ENCODE data around the gene TARBP2.

Gene TARBP2

DNA sequence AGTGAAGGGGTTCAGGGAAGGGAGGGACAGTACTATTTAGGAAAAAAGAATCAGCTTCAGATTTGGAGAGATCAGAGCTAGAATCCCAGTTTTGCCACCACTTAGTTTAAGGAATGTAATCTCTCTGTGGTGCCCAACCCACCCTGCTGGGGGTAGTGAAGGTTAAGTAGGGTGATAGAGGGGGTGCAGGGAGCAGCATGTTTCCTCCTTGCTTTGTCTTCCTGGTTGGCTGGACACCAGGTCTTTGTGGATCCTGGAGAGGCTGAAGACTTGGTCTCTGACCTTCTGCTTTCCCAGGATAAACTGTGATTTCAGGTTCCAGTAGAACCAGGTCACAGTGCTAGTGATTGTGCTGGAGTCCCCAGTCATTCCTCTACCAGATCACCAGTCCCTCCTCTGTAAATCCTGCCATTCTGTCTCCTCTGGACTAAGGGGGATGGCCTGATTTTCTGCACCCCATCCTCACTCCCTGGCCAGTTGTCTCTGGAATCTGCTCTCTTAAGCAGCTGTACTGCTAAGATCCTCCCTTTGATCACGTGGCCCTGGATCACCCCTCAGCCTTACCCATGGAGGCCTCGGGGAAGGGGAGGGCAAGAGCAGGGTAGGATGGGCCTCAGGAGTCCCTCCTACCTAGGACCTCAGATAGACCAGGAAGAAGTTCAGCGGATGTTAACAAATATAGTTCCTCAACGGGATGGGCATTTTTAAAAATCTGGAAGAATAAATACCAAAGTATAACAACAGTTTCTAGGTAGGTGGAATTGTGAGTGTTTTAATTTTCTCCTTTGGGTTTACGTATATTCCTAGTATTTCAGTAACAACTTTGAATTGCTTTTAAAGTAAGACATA is 5.0 kb upstream of the TARBP2 start:
- peak; percentile 67 for DNase-seq (ENCODE audit: low spot score)

DNA sequence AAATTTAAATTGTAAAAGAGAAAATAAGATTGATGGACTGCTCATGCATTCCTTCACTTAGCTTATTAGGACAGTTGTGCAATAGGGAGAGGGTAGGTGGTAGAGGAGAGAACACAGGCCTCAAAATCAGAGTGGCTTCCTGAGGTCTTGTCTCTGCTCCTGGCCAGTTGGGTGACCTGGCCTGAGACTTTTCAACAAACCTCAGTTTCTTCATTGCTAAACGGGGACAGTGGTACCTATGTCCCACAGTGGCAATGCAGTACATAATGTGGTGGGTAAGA is 4.4 kb upstream of the TARBP2 start:
- DNase-seq (ENCODE audit: low spot score) = no peak

DNA sequence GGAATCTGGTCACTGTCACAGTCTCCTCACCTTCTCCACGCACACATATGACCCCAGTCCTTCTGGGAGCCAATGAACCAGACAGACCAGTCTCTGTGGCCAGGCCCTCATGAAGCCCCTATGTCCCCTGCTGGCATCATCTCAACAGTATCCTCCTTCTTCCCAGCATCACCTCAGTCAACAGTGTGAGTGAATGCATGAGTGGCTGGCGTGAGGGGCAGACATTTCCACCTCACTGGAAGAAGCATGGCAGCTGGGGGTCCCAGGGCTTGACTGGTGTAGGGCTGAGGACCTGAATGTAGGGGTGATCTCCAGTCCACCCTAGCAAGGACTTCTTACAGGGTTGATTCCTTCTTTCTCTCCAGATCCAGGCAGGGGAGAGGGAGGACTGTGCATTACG is 3.6 kb upstream of the TARBP2 start:
- DNase-seq (ENCODE audit: low spot score) = no peak

DNA sequence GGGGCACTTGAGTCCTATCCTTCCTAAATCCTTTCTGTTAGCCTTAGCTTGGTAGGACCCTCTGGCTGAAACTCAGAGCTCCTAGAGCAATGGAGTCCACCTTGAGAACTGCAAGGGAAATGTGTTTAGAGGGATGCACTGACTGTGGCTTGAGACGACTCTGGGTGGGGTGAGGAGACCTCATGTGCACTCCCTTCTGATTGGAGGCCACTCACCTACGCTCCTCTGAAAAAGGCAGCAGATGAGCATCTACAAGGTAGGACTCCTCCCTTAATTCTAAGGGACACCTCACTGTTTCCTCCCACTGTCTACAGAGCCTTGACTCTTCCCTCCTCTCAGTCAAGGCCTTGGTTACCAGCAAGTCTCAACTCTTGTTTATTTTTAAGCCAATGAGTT is 2.9 kb upstream of the TARBP2 start:
- DNase-seq (ENCODE audit: low spot score) = no peak

DNA sequence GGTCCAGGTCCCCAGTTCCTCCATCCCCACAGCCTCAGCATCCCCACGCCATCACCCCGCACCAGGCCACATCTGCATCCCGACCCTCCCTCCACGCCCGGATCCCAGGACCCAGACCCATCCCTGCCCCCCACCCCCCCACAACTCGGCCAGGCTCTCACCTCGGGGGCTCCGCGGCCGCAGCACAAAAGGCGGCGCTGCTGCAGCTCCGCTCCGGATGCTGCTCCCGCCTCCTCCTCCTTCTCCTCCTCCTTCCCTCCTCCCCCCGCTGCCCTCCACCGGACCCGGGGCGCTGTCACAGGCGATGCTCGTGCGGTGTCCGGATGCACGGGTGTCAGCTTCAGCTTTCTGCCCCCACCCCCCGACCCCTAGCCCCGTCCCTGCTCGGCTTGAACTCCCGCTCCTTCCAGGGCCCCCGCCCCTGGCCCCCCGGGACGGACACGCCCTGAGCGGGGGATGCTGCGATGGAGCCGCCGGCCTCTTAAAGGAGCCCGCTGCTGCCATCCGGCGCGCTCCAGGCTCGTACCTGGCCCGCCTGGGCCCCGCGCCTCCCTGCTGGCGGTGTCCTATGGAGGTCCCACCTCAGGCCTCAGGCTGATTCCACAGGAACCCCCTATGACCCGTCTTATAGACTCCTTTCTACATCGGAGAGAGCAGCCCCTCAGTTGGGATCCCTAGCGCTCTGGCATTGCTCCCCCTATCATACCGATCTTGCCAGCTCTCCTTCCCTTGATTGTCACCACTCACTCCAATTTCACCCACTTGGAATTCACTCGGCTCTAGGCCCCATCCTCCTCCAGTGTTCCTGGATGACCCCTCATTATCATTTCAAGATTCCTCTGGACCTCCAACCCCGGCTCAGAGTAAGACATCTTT is 1.6 kb upstream of the TARBP2 start, which contains the start of gene MAP3K12:
TSS of gene MAP3K12 (minus strand) at position 193 of the 876 bp plus-strand sequence. CDS start 12,067 bp downstream, outside the sequence.
- peak; percentile 52 for DNase-seq (ENCODE audit: low spot score)

DNA sequence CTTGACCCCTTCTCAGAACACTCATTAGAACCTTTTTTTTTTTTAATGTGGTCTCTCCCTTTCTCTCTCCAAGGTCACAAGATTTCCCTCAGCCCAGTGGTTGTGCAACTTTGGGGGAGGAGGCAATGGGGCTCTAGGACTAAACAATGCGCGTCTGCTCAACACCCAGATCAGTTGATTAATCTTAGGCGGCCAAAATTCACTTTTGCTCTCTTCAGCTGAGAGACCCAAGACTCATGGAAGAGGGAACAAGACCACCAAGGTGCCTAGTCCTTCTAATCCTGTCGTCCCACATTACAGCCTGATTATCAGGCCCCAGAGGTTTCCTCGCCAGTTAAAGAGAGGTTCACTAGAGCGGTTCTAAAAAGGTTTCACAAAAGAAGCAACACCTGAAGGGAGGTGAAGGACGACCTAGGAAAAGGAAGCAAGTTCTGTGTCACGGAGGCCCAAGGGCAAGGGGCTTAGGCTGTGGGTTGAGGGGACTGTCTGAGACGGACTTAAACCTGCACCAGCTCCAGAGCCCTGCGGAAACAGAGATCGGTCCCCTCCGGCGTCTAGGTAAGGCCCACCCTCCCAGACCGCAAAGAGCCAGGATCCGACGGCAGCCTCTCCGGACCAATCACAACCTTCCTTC is 824 bp upstream of the TARBP2 start:
- DNase-seq (ENCODE audit: low spot score) = no peak

DNA sequence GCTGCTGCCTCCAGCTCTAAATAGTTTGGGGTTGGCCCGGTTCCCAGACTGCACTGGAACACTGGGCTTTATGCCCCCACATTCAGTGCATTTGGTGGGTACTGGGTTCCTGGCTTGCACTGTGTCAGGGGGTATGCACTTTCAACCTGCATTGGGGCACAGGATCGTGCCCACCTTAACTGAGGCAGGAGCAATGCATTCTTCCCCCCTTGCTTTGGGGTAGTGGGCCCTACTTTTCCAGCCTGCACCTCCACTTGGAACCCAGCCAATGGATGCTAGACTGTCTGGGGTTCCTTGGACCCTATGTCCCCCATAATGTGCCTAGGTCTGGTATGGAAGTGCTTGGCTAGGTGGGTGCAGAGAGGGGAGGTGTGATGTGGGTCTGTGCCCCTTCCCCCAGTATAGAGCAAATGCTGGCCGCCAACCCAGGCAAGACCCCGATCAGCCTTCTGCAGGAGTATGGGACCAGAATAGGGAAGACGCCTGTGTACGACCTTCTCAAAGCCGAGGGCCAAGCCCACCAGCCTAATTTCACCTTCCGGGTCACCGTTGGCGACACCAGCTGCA is 615 bp downstream of the TARBP2 start:
- DNase-seq (ENCODE audit: low spot score) = no peak

DNA sequence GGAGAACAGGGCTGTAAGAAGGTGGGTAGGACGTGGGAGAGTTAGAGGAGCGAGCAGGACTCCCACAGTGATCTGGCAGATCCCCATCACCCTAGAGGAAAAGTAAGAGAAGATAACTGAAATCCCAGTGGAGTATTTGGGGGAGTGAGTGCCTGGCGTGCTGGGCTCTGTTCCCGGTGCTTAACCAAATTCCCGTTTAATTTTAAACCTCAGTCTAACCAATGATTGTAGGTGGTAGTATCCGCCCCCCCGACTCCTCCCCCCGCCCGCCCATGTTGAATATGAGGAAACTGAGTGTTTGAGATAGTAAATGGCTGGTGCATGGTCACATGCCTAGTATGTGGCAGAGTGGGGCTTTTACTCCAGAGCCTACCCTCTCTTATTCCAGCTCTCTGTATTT is 1.2 kb downstream of the TARBP2 start:
- no peak for DNase-seq (ENCODE audit: low spot score)

DNA sequence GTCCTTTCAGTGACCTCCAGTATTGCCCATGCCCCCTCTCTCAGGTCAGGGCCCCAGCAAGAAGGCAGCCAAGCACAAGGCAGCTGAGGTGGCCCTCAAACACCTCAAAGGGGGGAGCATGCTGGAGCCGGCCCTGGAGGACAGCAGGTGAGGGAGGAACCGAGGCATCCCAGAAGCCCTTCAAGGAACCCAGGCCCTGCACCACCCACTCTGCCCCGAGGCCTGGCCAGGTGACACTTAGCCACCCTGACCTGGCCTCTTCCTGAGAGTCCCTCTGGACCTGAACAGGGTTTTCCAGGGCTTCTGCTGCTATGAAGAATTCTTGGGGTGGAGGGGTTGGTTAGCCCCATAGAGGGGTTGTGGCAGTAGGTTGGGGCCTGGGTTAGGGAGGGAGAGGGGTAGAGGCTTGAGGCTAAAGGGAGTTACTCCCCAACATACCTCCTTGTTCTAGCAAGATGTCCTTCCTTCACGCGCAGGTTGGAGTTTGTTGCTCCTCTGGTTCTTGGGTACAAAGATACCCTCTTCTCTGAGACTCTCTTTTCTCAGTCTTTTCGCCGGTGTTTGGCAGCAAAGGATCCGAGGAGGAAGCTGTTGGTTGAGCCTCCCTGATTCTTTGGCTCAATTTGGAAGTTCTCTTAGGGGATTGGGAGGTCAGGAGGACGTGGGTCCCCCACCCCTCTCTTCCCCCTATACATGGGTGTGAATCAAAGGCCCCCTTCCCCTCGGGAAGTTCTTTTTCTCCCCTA is 2.1 kb downstream of the TARBP2 start:
- no peak for DNase-seq (ENCODE audit: low spot score)

DNA sequence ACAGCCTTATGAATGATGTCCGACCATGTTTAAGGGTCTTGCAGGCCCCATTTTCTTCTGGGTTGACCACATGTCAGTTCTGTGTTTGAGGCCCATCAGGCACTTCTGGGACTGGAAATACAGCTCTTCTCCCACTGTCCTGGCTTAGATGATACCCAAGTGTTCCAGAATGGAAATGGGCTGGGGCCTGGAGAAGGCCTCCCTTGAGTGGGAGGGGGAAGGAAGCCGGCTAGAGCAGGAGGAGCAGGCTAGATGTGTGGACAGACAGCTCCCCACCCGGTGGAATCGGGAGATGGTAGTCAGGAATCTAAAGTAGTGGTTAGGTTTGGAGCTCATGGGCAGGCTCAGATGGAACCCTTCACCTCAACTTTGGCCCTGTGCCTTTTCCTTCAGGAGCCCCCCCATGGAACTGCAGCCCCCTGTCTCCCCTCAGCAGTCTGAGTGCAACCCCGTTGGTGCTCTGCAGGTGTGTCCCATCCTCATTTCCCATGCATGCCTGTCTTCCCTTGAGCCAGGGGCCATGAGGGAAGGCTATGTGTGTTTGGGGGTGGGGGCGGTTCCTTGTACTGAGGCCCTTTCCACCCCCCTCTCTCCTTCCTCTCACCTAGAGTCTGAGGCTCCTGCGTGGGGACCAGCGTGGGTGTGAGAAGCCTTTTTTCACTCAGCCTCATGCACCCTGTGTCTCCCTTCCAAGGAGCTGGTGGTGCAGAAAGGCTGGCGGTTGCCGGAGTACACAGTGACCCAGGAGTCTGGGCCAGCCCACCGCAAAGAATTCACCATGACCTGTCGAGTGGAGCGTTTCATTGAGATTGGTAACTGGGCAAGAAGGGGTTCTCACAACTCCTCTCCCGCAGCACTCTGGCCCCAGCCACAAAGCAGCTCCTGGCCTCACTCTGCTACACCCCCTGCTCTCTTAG is 3.2 kb downstream of the TARBP2 start:
- no peak for DNase-seq (ENCODE audit: low spot score)

DNA sequence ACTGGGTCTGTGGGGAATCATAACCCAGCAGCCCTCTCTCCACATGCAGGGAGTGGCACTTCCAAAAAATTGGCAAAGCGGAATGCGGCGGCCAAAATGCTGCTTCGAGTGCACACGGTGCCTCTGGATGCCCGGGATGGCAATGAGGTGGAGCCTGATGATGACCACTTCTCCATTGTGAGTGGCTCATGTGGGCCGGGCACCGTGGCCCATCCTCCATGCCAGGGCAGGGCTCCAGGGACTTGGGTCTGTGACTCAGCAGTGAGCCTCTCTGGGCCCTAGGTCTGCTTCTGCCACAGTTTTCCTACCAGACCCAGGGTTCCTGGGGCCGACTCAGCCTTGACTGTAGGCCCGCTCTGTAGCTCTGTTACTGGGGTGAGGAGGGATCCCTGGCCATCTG is 4.0 kb downstream of the TARBP2 start:
- DNase-seq (ENCODE audit: low spot score) = no peak

DNA sequence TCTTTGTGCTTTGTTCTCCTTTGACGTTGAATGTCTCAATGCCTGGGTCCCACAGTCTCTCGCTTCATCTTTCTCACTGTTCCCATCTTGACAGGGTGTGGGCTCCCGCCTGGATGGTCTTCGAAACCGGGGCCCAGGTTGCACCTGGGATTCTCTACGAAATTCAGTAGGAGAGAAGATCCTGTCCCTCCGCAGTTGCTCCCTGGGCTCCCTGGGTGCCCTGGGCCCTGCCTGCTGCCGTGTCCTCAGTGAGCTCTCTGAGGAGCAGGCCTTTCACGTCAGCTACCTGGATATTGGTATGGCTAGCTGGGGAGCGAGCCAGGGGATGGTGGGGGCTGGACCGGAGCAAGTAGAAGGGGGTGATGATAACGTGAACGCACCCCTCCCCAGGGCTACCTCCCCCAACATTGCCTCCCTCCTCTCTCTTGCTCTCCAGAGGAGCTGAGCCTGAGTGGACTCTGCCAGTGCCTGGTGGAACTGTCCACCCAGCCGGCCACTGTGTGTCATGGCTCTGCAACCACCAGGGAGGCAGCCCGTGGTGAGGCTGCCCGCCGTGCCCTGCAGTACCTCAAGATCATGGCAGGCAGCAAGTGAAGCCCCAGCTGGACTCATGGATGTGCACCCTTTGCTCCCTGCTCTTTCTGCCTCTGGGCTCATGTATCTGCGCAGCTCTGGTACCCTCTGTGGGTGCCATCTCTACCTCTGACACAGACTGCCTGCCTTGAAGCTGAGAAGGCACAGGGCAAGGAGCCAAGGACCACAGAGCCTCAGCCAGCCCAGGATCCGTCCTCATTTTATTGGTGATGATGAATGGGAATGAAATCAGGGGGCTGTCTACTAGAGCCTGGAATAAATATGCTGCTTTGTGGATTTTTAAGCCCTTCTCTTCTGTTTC is 4.7 kb downstream of the TARBP2 start:
- DNase-seq (ENCODE audit: low spot score) = no peak

DNA sequence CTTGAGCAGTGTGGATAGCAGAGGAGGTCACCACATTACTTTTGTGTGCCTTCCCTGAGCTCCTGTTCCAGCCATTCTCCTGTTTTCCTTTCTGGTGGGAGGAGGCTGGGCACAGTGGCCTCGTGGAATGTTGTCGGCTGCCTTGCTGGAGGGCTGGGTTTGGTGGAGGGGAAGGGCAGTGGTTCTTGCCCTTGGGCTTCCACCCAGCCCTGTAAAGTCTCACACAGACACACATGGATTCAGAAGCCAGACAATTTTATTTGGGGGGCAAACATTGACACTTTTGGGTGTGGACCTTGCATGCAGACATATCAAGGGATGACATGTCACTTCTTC is 5.3 kb downstream of the TARBP2 start:
- no peak for DNase-seq (ENCODE audit: low spot score)

DNA sequence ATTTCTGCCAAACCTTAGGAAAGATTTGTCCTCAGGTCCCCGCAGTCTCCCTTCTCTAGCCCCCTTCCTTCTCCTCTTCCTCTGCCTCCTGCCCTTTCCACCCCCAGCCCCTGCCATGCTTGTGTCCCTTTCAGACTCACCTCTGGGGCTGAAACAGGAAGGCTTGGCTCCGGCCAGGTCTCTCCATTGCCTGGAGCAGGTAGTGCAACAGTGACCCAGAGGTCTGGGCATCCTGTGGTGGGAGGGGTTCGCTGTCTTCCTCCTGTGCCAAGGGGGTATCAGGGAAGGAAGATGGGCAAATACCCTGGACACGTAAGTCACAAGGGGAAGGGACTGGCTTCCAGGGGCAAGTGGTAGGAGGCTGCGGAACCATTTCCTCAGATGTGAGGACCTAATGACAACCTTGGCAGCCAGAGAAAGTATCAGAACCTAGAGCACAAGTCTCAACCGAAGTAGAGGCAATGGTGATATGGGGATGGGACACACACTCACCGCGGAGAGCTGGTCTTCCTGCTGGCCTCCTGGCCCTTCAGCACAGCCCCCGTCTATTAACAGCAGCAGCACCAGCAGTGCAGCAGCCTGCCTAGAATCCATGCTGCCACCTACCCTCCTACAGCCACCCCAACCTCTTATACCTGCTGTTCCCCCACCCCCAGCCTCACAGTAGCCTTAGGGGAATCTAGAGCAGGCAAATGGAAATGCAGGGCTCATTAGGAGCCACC is 6.0 kb downstream of the TARBP2 start, which contains the start of gene NPFF:
TSS of gene NPFF (minus strand) at position 604 of the 722 bp plus-strand sequence. CDS start at position 594, 10 bp downstream.
- no peak for DNase-seq (ENCODE audit: low spot score)

DNA sequence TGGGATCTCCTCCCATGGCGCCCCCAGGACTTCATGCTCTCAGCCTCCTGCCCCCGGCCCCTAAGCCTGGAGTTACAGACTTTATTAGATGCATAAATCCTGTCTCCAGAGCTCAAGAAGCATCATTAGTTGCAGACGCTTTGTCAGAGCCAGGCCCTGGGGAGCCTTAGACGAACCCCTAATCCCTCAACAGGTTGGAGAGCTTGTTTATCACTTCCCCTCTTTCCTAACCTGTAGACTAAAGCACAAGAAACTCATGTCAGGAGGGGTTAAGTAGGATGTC is 6.5 kb downstream of the TARBP2 start:
- no peak for DNase-seq (ENCODE audit: low spot score)

DNA sequence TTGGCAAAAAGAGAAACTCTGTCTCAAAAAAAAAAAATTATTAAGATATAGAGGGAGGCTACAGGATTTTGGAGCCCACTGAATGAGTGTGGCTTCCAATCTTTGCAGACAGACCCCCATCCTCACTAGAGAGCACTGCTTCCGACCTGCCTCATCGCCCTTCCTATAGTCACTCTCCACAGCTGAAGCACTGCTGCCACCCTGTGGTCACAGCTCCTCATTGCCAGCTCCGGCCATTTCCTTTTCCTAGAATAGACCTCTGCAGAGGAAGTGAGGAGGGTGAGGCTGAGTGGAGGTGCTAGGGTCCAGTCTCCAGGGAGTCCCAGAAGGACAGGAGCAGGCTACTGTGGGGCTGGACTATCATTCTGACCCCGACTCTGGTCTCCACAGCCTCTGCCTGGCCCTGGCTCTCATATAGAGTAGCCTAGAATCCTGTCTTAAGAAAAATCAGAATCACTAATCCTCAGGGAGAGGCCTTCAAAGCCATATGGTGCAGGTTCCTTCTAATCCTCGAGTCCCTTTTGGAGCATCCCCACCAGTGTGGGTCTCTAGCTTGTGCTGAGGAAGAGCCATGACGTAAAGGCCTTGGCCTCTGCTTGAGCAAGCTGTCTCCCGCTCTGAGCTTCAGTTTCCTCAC is 7.6 kb downstream of the TARBP2 start:
- DNase-seq (ENCODE audit: low spot score) = peak; percentile 79

DNA sequence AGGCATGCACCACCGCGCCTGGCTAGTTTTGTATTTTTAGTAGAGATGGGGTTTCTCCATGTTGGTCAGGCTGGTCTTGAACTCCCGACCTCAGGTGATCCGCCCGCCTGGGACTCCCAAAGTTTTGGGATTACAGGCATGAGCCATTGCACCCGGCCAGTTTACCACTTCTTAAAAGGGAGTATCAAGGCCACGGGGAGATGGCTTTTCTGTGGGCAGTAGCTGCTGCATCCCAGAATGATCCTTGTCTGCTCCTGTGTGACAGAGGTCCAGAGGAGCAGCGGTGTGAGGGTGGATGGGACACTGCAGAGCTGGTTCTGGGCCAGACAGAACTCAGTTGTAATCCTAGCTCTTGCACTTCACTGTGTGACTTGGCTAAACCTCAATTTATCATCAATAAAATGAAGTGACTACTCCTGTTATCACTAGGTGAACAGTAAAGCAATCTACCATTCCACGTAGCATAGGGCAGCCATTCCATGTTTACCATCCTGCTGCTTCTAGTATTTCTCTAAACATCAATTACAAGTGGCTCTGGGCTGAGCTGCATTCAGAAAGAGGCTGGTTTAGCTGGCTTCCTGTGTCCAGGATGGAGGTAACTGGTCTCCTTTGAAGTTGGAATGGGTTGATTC is 9.2 kb downstream of the TARBP2 start:
- DNase-seq (ENCODE audit: low spot score) = no peak

DNA sequence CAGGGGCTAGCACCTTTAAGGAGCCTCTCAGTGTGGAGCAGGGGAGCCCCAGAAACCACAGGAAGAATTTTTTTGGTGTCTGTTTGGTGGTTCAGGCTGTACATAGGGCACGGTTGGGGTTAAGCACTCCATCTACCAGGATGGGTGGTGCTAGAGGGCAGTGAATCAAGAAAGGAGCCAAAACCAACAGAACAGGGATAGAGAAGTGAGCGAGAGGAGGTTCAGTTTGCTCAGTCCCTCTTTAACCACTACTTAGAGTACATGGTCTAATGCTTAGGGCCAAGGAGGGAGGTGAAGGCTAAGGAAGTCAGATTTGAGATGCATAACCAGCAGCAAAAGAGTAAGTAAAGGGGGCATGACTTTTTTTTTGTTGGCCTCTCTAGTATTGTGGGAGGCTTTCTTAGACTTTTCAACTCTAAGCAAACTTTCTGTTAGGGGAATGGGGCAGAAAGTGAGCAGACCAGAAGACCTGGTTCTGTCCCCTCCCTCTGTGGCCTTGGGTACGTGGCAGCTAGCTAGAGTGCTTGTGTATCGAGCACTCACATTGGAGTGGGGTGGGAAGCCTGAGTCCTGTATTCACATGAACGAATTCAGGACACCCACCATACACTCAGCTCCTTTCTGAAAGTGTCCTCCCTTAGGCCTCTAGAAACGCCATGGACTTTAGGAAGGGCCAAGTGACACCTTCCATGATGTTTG is 12.8 kb downstream of the TARBP2 start:
- DNase-seq (ENCODE audit: low spot score) = no peak

Measured in kidney tubule cell (primary cell).